HG03280 (cell line): ENCODE measurements around the gene SNTG2.

Source experiments
- ATAC-seq: cut with Tn5 transposase; IDR thresholded peaks from one replicate; pipeline ENCODE4 v1.9.1; 2021; ENCODE audit warnings: mild to moderate bottlenecking, moderate library complexity; ENCODE audit not compliant: unreplicated experiment

The SNTG2 gene

GRCh38 chr2:926259-926793 lies 24.3 kb upstream of the SNTG2 start:
- no peak for ATAC-seq

- ATAC-seq, result no peak
Observed at GRCh38 chr2:926896-927295, 23.8 kb upstream of the SNTG2 start.

GRCh38 chr2:929011-929735 lies 21.5 kb upstream of the SNTG2 start:
- ATAC-seq, result no peak

GRCh38 chr2:929925-930324 lies 20.7 kb upstream of the SNTG2 start:
- no peak for ATAC-seq

GRCh38 chr2:930935-931334 lies 19.7 kb upstream of the SNTG2 start:
- no peak for ATAC-seq

GRCh38 chr2:932320-933115 lies 18.1 kb upstream of the SNTG2 start:
- no peak for ATAC-seq

GRCh38 chr2:933734-934295 lies 16.8 kb upstream of the SNTG2 start:
- ATAC-seq, result no peak

- no peak for ATAC-seq
Observed at GRCh38 chr2:937530-937929, 13.1 kb upstream of the SNTG2 start.

GRCh38 chr2:938181-939005 lies 12.3 kb upstream of the SNTG2 start:
- no peak for ATAC-seq

- no peak for ATAC-seq
Observed at GRCh38 chr2:939936-940601, 10.6 kb upstream of the SNTG2 start.

- ATAC-seq, result no peak
Observed at GRCh38 chr2:941871-942270, 8.8 kb upstream of the SNTG2 start.

- ATAC-seq, result no peak
Observed at GRCh38 chr2:942775-943460, 7.7 kb upstream of the SNTG2 start.

- no peak for ATAC-seq
Observed at GRCh38 chr2:943461-943797, 7.2 kb upstream of the SNTG2 start.

- no peak for ATAC-seq
Observed at GRCh38 chr2:943821-944220, 6.8 kb upstream of the SNTG2 start.

GRCh38 chr2:944693-945092 lies 6.0 kb upstream of the SNTG2 start:
- ATAC-seq, result no peak

GRCh38 chr2:945104-945503 lies 5.5 kb upstream of the SNTG2 start:
- ATAC-seq, result no peak

GRCh38 chr2:946073-946948 lies 4.3 kb upstream of the SNTG2 start:
- ATAC-seq, result no peak

- ATAC-seq, result no peak
Observed at GRCh38 chr2:949384-950079, 1.1 kb upstream of the SNTG2 start.
